Esophagus squamous epithelium (tissue), 5 donors: ENCODE results near the gene MXRA8. TPM values are rescaled to one million over a fixed set of nuclear protein-coding genes. Genes with fewer than 3 reads are reported as not detected.
"Not testable (repeated sequence)": the region's sequence is repeated elsewhere in the genome, so short reads cannot be mapped to it uniquely, and the experiment has no call there.

ENCODE experiments used
- DNase-seq: peaks from one replicate; lab custom pipeline; 2025; lab: John Stamatoyannopoulos, UW
- H3K27ac ChIP-seq, 4 donors: fragments of 200-600 bp; sonication (generic); one replicate each; pipeline ENCODE4 v1.5.1; 2016 to 2019; ENCODE audit warnings: mild to moderate bottlenecking in 1 of 4
- H3K27me3 ChIP-seq, 4 donors: fragments of 200-600 bp; sonication (generic); 1 replicate in 3 of 4; 2 replicates in 1 of 4; pipeline versions ENCODE4 v1.5.1 to v1.6.0; 2017 to 2021; ENCODE audit warnings: antibody characterized with exemption in 1 of 4
- H3K36me3 ChIP-seq, 3 donors: fragments of 200-600 bp; sonication (generic); one replicate each; pipeline ENCODE4 v1.5.1; 2016 to 2019
- H3K4me1 ChIP-seq, 3 donors: fragments of 200-600 bp; sonication (generic); one replicate each; pipeline ENCODE4 v1.5.1; 2017 to 2019
- H3K4me3 ChIP-seq, 4 donors: fragments of 200-600 bp; sonication (generic); 1 replicate in 3 of 4; 2 replicates in 1 of 4; pipeline ENCODE4 v1.5.1; 2016 to 2019; ENCODE audit warnings: mild to moderate bottlenecking in 2 of 4, moderate library complexity in 1 of 4
- H3K9me3 ChIP-seq, 3 donors: fragments of 200-600 bp; sonication (generic); one replicate each; pipeline ENCODE4 v1.5.1; 2016 to 2019
- POLR2A ChIP-seq, 4 donors: fragments of 450-650 bp; IDR thresholded peaks; one replicate each; pipeline ENCODE4 v1.6.1; 2017; ENCODE audit warnings: antibody characterized with exemption in 4 of 4, mild to moderate bottlenecking in 4 of 4, moderate library complexity in 3 of 4
- WGBS, 2 donors: methylation state at CpG; one replicate each; pipeline ENCODE4 v1.1.5; 2018; 5-methylcytosine and 5-hydroxymethylcytosine counted together
- intact Hi-C: fragments of 100-400 bp; cut with DNase I; formaldehyde crosslinking; loops from one replicate; pipeline ENCODE4 v1.15.0; 2022
- total RNA-seq, 4 donors: library from RNA; depleted of rRNA; stranded (reverse); fragments of >200 nt; gene quantifications; one replicate each; pipeline ENCODE4 v1.1.0, GENCODE V29; 2016
- TF ChIP-seq, protein P1 (sequence below), 6 experiments: fragments of 450-650 bp in 4 of 6; fragments of 200-600 bp in 2 of 6; sonication (generic) in 2 of 6; IDR thresholded peaks; one replicate each; pipeline ENCODE4 v1.5.1; 2016 to 2019; ENCODE audit warnings: antibody characterized with exemption in 6 of 6, mild to moderate bottlenecking in 4 of 6, moderate library complexity in 4 of 6
- donor health status: DM: yes; HTN: yes; CAD: no.

Gene MXRA8
- total RNA-seq, 4 donors from 2014 or later: 0.45 to 33.8 (median 12.8) TPM

DNA sequence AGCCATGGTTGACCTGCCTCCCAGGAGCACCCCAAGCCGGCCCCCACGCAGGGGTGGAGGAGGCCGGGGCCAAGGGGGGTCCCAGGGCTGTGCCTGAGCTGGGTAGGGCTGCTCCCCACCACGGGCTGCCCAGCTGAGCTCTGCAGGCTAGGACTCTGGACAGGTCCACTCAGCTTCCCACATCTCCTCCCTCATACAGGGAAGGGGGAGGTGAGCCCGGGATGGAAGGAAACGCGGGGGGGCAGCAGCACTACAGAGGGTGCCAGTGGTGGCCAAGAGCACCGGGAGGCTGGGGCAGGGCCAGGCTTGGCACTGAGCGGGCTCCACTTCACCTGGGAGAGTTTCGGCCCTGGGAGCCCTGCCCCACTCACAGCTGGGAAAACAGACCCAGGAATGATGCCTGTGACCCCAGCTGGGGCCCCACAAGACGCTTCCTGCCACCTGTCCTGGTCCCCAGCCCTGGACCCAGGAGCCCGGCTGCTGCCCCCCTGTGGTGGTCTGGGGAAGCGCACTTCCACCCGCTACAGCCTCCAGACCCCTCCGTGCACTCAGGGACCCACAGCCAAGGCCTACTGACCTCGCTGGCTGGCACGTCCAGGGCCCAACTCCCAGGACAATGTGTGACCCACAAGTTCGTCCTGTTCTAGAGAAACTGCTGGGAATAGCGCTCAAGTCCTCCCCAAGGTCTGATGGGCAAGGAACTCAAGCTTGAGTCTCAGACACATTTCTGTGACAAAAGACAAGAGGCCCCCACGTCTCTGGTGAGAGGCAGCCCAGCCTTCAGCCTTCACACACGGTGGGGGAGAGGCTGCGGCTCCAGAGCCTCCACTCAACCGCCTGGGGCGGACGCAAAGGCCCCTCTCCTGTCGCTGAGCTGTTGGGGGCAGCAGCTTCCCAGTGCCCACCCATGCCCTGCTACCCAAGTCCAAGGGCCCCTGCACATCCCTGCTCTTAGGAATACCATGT lies 13.7 kb upstream of the MXRA8 start:
- DNase-seq: no peak
- H3K27ac ChIP-seq: peak overlapping the region in 1 of 4 donors; percentile 14
- peaks cover 0 to 20% (median 0%) of the 10 kb centered on the region in 3 donors for H3K36me3 ChIP-seq
- TF ChIP-seq POLR2A (IDR thresholded peaks at IDR 0.05): no peak
- TF ChIP-seq, protein P1, sequence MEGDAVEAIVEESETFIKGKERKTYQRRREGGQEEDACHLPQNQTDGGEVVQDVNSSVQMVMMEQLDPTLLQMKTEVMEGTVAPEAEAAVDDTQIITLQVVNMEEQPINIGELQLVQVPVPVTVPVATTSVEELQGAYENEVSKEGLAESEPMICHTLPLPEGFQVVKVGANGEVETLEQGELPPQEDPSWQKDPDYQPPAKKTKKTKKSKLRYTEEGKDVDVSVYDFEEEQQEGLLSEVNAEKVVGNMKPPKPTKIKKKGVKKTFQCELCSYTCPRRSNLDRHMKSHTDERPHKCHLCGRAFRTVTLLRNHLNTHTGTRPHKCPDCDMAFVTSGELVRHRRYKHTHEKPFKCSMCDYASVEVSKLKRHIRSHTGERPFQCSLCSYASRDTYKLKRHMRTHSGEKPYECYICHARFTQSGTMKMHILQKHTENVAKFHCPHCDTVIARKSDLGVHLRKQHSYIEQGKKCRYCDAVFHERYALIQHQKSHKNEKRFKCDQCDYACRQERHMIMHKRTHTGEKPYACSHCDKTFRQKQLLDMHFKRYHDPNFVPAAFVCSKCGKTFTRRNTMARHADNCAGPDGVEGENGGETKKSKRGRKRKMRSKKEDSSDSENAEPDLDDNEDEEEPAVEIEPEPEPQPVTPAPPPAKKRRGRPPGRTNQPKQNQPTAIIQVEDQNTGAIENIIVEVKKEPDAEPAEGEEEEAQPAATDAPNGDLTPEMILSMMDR (IDR thresholded peaks at IDR 0.05): peak; percentile 77 to 97 (median 90)
- H3K4me1 ChIP-seq: peaks cover 26 to 54% (median 38%) of the 10 kb centered on the region in 3 donors
- 25% methylated on average over 16 of the region's 26 CpGs; no CpG with 5 or more reads in 1 of the 2 donors for WGBS, 2 donors
- H3K4me3 ChIP-seq: peak overlapping the region in 1 of 4 donors; percentile 33
- no peaks in the 10 kb centered on the region for H3K9me3 ChIP-seq
- no peaks in the 10 kb centered on the region for H3K27me3 ChIP-seq
- intact Hi-C loops: no loop called here

DNA sequence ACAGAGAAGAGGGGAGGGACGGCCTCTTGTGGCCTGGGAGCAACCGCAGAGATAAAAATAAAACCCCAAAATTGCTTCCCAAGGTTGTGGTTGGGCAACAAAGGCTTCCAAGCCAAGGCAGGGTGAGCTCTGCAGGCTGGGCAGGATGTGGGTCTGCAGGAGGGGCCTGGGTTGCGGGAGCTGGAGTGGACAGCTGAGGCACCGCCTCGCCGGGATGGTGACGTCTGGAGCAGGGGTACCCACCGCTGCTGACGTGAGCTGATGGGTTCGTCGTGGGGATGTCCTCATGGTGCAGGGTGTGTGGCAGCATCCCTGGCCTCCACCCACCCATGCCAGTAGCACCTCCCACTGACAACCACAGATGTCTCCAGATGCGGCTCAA lies 13.0 kb upstream of the MXRA8 start:
- intact Hi-C loops: no loop called here
- TF ChIP-seq POLR2A (IDR thresholded peaks at IDR 0.05): no peak
- TF ChIP-seq, protein P1 (IDR thresholded peaks at IDR 0.05): no peak
- Histone ChIP-seq H3K27ac (no peak overlapping the region), H3K27me3 (no peaks in the 10 kb centered on the region), H3K4me1 (peaks cover 26 to 48% (median 34%) of the 10 kb centered on the region in 3 donors), H3K9me3 (no peaks in the 10 kb centered on the region), H3K4me3 (no peak overlapping the region), H3K36me3 (peaks cover 0 to 20% (median 0%) of the 10 kb centered on the region in 3 donors)
- WGBS, 2 donors: 37 to 79% methylated on average over 2 to 10 of the region's 12 CpGs
- DNase-seq: no peak

DNA sequence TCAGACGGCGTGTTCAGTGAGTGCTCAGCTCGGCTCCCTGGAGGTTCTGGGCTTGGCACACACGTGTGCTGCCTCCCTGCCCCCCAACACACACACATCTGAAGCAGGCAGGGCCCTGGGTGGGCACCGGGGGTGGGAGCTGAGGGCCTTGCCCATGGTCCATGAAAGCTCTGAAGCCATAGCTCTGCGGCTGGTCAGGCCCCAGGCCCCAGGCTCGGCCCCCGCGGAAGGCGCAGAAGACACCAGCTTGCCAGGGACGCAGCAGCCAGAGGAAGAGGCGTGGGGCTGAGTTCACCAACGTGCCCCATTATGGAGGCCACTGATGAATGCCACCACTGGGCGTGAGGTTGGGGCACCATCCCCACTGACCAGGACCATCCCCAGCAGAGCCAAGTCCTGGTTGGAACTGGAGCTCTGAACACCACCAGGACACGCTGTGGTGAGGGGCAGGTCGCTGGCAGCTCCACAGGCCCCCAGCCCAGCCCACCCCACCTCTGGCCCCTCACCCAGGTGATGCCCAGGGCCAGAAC lies 12.5 kb upstream of the MXRA8 start:
- no peaks in the 10 kb centered on the region for H3K9me3 ChIP-seq
- peaks cover 0 to 20% (median 0%) of the 10 kb centered on the region in 3 donors for H3K36me3 ChIP-seq
- DNase-seq: no peak
- WGBS, 2 donors: 76% methylated on average over 3 of the region's 16 CpGs; no CpG with 5 or more reads in 1 of the 2 donors
- H3K4me1 ChIP-seq: peaks cover 23 to 43% (median 29%) of the 10 kb centered on the region in 3 donors
- H3K27ac ChIP-seq: no peak overlapping the region
- no peaks in the 10 kb centered on the region for H3K27me3 ChIP-seq
- TF ChIP-seq, protein P1 (IDR thresholded peaks at IDR 0.05): no peak
- no peak for TF ChIP-seq POLR2A (IDR thresholded peaks at IDR 0.05)
- intact Hi-C loops: no loop called here
- no peak overlapping the region for H3K4me3 ChIP-seq

DNA sequence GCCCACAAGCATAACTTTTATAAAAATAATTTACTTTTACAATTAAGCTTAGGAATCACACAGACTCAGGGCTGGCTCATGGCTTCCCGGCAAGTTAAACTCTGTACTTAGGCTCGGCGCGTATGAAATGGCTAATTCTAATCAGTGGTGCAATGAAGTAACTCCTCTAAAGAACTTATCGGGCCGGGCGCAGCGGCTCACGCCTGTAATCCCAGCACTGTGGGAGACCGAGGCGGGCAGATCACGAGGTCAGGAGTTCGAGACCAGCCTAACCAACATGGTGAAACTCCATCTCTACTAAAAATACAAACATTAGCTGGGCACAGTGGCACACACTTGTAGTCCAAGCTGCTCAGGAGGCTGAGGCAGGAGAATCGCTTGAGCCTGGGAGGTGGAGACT lies 11.7 kb upstream of the MXRA8 start:
- intact Hi-C loops, H3K4me3 ChIP-seq, H3K9me3 ChIP-seq, H3K27me3 ChIP-seq, DNase-seq, H3K27ac ChIP-seq: not testable (repeated sequence)
- Histone ChIP-seq H3K36me3 (peaks cover 0 to 20% (median 0%) of the 10 kb centered on the region in 3 donors), H3K4me1 (peaks cover 21 to 39% (median 29%) of the 10 kb centered on the region in 3 donors)
- WGBS, 2 donors: 83 to 91% methylated on average over 14 of the region's 14 CpGs

DNA sequence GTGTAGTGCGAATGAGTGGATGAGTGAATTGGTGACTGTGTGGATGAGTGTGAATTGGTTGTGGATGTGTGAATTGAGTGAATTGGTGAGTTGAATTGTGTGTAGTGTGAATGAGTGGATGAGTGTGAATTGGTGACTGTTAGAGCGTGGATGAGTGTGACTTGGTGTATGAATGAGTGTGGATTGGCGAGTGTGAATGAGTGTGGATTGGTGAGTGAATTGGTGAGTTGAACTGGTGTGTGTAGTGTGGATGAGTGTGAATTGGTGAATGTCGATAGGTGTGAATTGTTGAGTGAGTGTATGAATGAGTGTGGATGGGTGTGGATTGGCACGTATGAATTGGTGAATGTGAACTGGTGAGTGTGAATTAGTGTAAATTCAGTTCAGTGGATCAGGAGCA lies 9.0 kb upstream of the MXRA8 start:
- intact Hi-C loops: no loop called here
- no peak overlapping the region for H3K27ac ChIP-seq
- 93 to 94% methylated on average over 5 of the region's 5 CpGs for WGBS, 2 donors

More for the DNA sequence above, 9.0 kb upstream of the MXRA8 start:
- Histone ChIP-seq H3K4me1 (peaks cover 6 to 15% (median 10%) of the 10 kb centered on the region in 3 donors), H3K27me3 (no peaks in the 10 kb centered on the region), H3K36me3 (peaks cover 0 to under 1% (median 0%) of the 10 kb centered on the region in 3 donors), H3K9me3 (no peaks in the 10 kb centered on the region), H3K4me3 (no peak overlapping the region)
- no peak for DNase-seq
- TF ChIP-seq, protein P1 (IDR thresholded peaks at IDR 0.05): no peak
- no peak for TF ChIP-seq POLR2A (IDR thresholded peaks at IDR 0.05)
